Heart left ventricle (tissue), 13 donors: Measurements from ENCODE around the gene KCTD2.

ENCODE experiments used
- POLR2A ChIP-seq, 2 donors: fragments of 450-650 bp; IDR thresholded peaks; one replicate each; pipeline ENCODE4 v1.6.1; 2017; ENCODE audit warnings: antibody characterized with exemption in 2 of 2, mild to moderate bottlenecking in 2 of 2, moderate library complexity in 2 of 2
- TF ChIP-seq, protein P1 (sequence below), 12 donors: fragments of 200-600 bp; sonication (generic) in 4 of 12; IDR thresholded peaks; one replicate each; pipeline versions ENCODE4 v1.5.0 to v1.8.0; 2018 to 2022; ENCODE audit warnings: antibody characterized with exemption in 12 of 12, mild to moderate bottlenecking in 5 of 12
- donor health status: ischemic (EF 13 %, LVEDD 7.1; RV severe dilation, severe dysfunction).
- donor health status: DM: no; HTN: yes; CAD: no.
- donor health status: DM: no; HTN: no; CAD: no.
- donor health status: ischemic (EF 25% LVEDD 6.9; RV normal size, moderate dysfunction).
- donor health status: ischemic (EF 25% LVEDD 5.7; RV mildly dilated, moderate dysfunction).
- donor health status: ischemic (EF 35%, LVEDD 5.7; RV mildly dilated, moderate dysfunction).
- donor health status: nonischemic (EF 11% LVEDD 7.7; RV severe dilation, severe dysfunction).
- donor health status: DM: yes; HTN: yes; CAD: no.
- donor health status: PGD.
- donor health status: ischemic (EF 29% LVEDD 5.4; RV normal size, mild dysfunction).
- donor health status: nonischemic (EF 23%, LVEDD 6.1; RV moderate dilation, normal function).

DNA sequence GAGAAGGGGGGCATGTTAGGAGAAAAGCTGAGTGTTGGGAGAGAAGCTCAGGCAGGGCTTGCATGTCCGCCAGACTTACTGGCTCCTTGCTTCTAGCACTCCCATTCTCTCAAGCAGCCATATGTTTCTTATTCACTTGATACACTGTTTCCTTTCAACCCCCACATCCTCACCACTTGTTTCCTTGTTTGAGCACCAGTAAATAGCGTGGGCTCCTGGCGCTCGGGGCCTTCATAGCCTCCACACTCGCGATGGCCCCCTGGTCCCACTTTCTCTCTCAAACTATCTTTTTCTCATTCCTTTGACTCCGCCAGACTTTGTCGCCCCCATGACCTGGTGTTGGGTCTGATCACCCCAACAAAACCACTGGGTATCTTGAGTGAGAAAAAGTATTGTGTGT, 16.9 kb upstream of the KCTD2 start:
- TF ChIP-seq, protein P1, sequence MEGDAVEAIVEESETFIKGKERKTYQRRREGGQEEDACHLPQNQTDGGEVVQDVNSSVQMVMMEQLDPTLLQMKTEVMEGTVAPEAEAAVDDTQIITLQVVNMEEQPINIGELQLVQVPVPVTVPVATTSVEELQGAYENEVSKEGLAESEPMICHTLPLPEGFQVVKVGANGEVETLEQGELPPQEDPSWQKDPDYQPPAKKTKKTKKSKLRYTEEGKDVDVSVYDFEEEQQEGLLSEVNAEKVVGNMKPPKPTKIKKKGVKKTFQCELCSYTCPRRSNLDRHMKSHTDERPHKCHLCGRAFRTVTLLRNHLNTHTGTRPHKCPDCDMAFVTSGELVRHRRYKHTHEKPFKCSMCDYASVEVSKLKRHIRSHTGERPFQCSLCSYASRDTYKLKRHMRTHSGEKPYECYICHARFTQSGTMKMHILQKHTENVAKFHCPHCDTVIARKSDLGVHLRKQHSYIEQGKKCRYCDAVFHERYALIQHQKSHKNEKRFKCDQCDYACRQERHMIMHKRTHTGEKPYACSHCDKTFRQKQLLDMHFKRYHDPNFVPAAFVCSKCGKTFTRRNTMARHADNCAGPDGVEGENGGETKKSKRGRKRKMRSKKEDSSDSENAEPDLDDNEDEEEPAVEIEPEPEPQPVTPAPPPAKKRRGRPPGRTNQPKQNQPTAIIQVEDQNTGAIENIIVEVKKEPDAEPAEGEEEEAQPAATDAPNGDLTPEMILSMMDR (IDR thresholded peaks at IDR 0.05), result no peak
- TF ChIP-seq POLR2A (IDR thresholded peaks at IDR 0.05), result no peak
